Peyer's patch (tissue), 4 donors: ENCODE data around the gene CNOT4.

ENCODE experiments used
- POLR2A ChIP-seq, 2 donors: fragments of 450-650 bp; IDR thresholded peaks; one replicate each; pipeline ENCODE4 v1.5.1; 2017; ENCODE audit warnings: antibody characterized with exemption in 2 of 2, mild to moderate bottlenecking in 2 of 2, moderate library complexity in 2 of 2
- TF ChIP-seq, protein P1 (sequence below), 6 experiments: fragments of 450-650 bp in 4 of 6; fragments of 200-600 bp in 2 of 6; sonication (generic) in 1 of 6; IDR thresholded peaks; one replicate each; pipeline ENCODE4 v1.5.1; 2017 to 2019; ENCODE audit warnings: antibody characterized with exemption in 6 of 6, mild to moderate bottlenecking in 3 of 6, moderate library complexity in 1 of 6

DNA sequence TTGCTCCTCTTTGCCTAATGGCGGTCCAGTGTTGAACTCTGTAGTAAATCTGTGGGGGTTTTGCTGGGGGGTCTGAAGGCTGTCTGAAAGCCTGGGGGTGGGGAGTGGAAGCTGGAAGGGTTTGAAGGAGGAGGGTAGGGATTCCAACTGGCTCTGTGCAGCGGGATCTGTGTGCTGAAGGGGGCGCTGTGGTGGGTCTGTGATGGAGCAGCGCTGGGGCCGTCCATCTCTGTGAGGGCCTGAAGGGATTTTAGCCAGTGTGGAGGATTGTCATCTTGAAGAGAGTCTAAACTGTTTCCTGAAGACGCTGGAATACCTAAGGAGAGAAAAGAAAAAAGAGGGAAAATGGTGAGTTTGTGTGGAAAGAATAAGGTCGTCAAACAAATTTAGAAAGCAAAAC, 147.0 kb downstream of the CNOT4 start:
- TF ChIP-seq, protein P1, sequence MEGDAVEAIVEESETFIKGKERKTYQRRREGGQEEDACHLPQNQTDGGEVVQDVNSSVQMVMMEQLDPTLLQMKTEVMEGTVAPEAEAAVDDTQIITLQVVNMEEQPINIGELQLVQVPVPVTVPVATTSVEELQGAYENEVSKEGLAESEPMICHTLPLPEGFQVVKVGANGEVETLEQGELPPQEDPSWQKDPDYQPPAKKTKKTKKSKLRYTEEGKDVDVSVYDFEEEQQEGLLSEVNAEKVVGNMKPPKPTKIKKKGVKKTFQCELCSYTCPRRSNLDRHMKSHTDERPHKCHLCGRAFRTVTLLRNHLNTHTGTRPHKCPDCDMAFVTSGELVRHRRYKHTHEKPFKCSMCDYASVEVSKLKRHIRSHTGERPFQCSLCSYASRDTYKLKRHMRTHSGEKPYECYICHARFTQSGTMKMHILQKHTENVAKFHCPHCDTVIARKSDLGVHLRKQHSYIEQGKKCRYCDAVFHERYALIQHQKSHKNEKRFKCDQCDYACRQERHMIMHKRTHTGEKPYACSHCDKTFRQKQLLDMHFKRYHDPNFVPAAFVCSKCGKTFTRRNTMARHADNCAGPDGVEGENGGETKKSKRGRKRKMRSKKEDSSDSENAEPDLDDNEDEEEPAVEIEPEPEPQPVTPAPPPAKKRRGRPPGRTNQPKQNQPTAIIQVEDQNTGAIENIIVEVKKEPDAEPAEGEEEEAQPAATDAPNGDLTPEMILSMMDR (IDR thresholded peaks at IDR 0.05) = no peak
- TF ChIP-seq POLR2A (IDR thresholded peaks at IDR 0.05) = no peak
